Stimulated activated CD4-positive, alpha-beta T cell treated with anti-CD3 and anti-CD28 coated beads, TNF-alpha, amount 100 ng/mL, for 48 hours (primary cell): Measurements from ENCODE around the gene TRIM44.
"Not testable (repeated sequence)": the region's sequence is repeated elsewhere in the genome, so short reads cannot be mapped to it uniquely, and the experiment has no call there.

Source experiments
- DNase-seq, 3 donors: peaks; one replicate each; pipeline ENCODE4 v3.0.0-alpha.2; 2020; ENCODE audit warnings: low read depth in 3 of 3

The TRIM44 gene

DNA sequence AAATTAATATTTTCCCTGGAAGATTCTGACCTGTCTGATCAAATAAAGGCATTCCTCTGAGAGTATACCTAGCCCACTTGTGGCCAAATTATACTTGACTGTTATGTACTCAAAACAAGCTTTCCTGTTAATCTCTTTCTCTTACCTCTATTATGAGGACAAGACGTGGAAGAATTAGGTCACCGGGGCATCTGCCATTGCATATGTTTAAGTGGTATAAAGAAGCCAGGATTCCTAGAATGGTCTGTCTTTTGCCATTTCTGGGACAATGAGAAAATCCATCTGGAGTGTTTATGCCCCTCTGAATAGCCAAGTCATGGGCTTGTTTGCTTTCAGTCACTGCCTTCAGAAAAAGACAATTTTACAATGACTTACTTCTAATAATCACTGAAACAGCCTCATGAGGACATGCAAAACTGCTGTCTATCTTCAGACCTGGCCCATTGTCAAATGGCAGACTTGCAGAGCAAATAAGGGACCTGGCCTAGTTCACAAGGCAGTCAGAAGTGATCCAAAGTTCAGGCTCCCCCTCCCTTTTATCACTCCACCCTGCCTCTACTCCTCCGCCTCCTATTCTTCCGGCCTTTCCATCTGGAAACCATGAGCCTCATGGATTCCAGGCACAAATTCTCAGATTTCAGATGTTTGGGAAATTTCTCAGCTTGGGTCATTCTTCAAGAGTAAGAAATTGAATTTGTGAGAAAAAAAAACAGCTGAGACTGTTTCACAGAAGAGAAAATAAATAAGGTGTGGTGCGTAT lies 153.2 kb downstream of the TRIM44 start:
- DNase-seq, result no peak

GRCh38 chr11:35820614-35821013 lies 158.0 kb downstream of the TRIM44 start:
- DNase-seq, result no peak

GRCh38 chr11:35822815-35823495 lies 160.4 kb downstream of the TRIM44 start:
- DNase-seq, result no peak

GRCh38 chr11:35823742-35824298 lies 161.2 kb downstream of the TRIM44 start:
- DNase-seq, result no peak

DNA sequence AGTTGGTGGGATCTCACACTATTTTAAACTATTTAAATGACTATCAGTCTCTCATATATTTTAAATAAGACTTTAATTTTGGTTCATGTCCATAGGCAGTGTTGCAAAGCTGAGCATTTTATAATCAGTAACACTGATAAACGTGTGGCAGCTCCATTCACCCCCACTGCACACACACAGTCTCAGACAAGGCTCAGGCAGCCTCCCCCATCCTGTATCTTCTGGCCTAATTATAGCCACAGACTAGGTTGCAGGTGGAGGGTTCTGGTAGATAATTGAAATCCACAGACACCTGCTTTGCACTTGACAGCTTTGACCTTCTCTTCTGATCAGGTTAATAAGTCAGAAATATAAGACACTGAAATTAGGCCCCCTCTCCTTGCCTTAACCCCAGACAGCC lies 162.8 kb downstream of the TRIM44 start:
- no peak for DNase-seq

DNA sequence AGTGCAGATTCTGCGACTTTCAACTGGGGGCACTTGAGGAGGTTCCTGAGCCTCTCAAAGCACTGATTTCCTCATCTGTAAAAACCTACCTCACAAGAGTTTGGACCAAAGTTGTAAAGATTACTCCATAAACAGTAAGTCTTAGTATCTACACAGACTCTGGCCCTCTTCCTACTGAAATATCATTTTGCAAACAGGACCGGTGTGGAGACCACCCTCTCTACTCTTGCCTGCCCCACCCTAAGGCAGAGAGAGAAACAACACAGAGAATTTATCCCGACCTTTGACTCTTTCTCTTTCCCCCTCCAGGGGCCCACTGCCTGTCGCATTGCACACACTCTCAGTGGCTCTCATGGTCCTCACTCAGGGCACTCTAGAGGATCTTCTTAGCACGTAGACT lies 163.4 kb downstream of the TRIM44 start:
- no peak for DNase-seq

DNA sequence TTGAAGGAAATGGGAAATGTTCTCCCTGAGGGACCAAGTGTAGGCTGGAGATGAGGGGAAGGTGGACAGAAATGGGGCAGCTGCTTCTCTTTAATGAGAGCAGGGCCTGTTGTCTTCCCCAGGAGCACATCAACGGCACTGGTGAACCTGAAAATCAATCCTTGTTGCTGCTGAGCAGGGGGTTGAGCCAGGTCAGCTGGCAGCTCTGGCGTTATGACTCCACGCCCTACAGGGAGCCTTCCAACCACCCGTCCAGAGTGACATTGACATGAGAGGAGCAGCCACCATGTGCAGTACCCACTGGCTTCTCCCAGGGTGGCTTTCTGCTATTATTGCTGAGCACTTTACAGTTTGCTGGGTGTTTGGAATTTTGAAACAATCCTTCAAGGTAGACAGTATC lies 164.4 kb downstream of the TRIM44 start:
- no peak for DNase-seq

GRCh38 chr11:35836205-35836604 lies 173.6 kb downstream of the TRIM44 start:
- DNase-seq, result no peak

- DNase-seq, result no peak
Observed at GRCh38 chr11:35838071-35838470, 175.5 kb downstream of the TRIM44 start.

GRCh38 chr11:35838697-35839367 lies 176.3 kb downstream of the TRIM44 start:
- DNase-seq, result not testable (repeated sequence)

- no peak for DNase-seq
Observed at GRCh38 chr11:35839368-35840161, 177.0 kb downstream of the TRIM44 start.

- DNase-seq, result no peak
Observed at GRCh38 chr11:35841733-35842132, 179.2 kb downstream of the TRIM44 start.

DNA sequence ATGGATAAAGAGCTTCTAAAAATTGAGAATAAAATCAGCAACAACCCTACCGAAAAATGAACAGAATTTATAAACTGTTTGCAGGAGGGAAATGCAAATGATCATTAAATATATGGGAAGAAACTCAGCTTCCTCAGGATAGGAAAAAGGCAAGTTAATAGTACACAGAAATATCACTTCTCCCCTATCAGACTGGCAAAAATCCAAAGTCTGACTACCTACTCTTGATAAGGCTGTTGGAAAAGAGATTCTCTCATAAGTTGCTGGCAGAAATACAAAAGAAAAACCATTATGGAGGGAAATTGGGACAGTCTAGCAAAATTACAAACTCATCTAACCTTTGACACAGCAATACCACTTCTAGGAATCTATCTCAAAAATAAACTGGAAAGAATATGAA lies 180.4 kb downstream of the TRIM44 start:
- no peak for DNase-seq

GRCh38 chr11:35844579-35844978 lies 182.0 kb downstream of the TRIM44 start:
- no peak for DNase-seq

DNA sequence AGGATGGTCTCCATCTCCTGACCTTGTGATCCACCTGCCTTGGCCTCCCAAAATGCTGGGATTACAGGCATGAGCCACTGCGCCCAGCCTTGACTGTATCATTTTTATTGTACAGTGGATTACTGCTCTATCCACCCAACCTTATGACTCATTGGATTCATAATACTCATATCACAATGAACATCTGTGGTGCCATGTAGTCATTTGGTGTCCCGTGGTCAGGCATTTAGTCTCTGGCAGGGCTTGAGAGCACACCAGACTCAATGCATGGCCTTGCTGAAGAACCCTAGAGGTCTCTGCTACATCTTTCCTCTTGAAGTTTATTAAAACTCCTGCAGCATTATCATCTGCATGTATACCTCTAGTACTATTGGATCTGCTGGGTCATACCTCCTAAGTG lies 183.3 kb downstream of the TRIM44 start:
- DNase-seq, result no peak

- no peak for DNase-seq
Observed at GRCh38 chr11:35846874-35847273, 184.3 kb downstream of the TRIM44 start.

GRCh38 chr11:35847473-35847872 lies 184.9 kb downstream of the TRIM44 start:
- no peak for DNase-seq

GRCh38 chr11:35848616-35849015 lies 186.0 kb downstream of the TRIM44 start:
- DNase-seq, result no peak

DNA sequence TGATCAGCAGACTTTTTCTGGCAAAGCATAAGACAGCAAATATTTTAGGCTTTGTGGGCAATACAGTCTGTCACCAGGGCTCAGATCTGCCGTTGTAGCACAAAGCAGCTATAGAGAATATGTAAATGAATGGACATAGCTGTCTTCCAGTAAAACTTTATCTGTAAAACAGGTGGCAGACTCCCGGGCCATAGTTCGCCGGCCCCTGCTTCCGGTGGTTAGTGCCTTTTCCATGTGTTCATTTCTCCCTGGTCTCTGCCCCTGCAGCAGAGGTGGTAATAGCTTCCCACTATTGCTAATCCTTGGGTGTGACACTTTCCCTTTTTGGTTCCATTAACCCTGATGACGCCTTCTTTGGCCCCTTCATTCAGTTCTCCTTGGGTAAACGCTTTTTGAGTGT lies 187.6 kb downstream of the TRIM44 start:
- DNase-seq, result no peak

DNA sequence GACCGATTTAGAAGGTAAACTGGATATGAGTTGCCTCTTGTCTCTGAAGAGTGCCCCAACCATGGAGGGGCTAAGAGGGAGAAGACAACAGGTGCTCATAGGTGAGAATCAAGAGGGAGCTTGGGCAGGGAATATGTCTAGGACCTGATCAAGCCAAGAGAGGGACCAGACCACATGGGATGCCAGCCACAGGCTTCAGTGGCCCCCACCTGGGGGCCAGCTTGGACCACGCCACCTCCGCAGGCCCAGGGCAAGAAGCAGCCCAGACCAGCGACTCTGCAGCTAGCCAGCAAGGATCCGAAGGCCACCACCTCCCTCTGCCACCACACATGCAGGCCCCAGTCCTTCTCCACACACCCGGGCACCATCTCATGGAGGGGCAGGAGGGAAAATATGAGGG lies 188.8 kb downstream of the TRIM44 start:
- DNase-seq, result no peak

GRCh38 chr11:35852056-35852455 lies 189.5 kb downstream of the TRIM44 start:
- DNase-seq, result no peak

DNA sequence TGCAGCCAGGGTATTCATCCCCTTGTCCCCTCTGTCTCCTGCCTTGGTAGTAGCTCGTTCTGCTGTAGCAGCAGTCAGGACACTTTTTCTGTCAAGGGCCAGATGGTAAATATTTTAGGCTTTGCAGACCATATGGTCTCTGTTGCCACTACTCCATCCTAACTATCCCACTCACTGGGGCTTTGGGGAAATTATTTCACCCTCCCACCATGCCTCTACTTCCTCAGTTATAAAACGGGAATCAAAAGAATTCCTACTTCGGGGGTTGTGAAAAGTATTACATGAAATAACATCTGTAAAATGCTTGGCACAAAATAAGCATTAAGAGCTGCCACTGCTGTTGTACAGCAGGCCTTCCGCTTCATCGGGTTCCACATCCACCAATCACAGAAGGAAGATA lies 191.4 kb downstream of the TRIM44 start:
- no peak for DNase-seq
